ENCODE measurements around the gene CHAD. TPM values are rescaled to one million over a fixed set of nuclear protein-coding genes. Genes with fewer than 3 reads are reported as not detected.

CHAD gene
- total and polyA plus RNA-seq, 2 of the 13 experiments (the other 11 are each of a cell fraction or from before 2014, with no cell fraction given): 1.4 TPM; not detected in 1

GRCh38 chr17:50458701-50459676, 9.7 kb downstream of the CHAD start (continued):
- TF ChIP-seq TARDBP (CRISPR knock-in tag; IDR thresholded peaks at IDR 0.05) (peak; percentile 75; the same call in 1 of the 2 replicates), SKI (IDR thresholded peaks at IDR 0.05; ENCODE audit: partially characterized antibody) (peak; percentile 70), KLF13 (CRISPR knock-in tag; IDR thresholded peaks at IDR 0.05) (no peak), ETV5 (CRISPR knock-in tag; IDR thresholded peaks at IDR 0.05; ENCODE audit: borderline replicate concordance) (peak; percentile 63), TEAD3 (CRISPR knock-in tag; optimal IDR thresholded peaks at IDR 0.05; ENCODE audit: borderline replicate concordance) (peak; percentile 71), ISL2 (CRISPR knock-in tag; IDR thresholded peaks at IDR 0.05) (0 out of 2 replicates have a peak, but pooled peaks have one; percentile 32), ZNF564 (CRISPR knock-in tag; IDR thresholded peaks at IDR 0.05) (0 out of 2 replicates have a peak, but pooled peaks have one; percentile 20), ZNF572 (CRISPR knock-in tag; IDR thresholded peaks at IDR 0.05) (peak; percentile 77; the same call in 1 of the 2 replicates), BORCS8-MEF2B (CRISPR knock-in tag; IDR thresholded peaks at IDR 0.05) (peak; percentile 48; the same call in 1 of the 2 replicates), ZSCAN21 (CRISPR knock-in tag; IDR thresholded peaks at IDR 0.05; ENCODE audit: borderline replicate concordance) (peak; percentile 73; the same call in 1 of the 2 replicates), CREB1 (IDR thresholded peaks at IDR 0.05) (peak; percentile 49; the same call in 1 of the 2 replicates), CREB1 (CRISPR knock-in tag; IDR thresholded peaks at IDR 0.05) (peak; percentile 80), CERS6 (CRISPR knock-in tag; IDR thresholded peaks at IDR 0.05) (no peak), ZSCAN30 (CRISPR knock-in tag; IDR thresholded peaks at IDR 0.05) (no peak), HNRNPK (IDR thresholded peaks at IDR 0.05; ENCODE audit: low read depth, low read length, poor library complexity, severe bottlenecking) (no peak), EHMT2 (IDR thresholded peaks at IDR 0.05; ENCODE audit: borderline replicate concordance, low read depth, low read length) (no peak)
- TF ChIP-seq, protein P1, sequence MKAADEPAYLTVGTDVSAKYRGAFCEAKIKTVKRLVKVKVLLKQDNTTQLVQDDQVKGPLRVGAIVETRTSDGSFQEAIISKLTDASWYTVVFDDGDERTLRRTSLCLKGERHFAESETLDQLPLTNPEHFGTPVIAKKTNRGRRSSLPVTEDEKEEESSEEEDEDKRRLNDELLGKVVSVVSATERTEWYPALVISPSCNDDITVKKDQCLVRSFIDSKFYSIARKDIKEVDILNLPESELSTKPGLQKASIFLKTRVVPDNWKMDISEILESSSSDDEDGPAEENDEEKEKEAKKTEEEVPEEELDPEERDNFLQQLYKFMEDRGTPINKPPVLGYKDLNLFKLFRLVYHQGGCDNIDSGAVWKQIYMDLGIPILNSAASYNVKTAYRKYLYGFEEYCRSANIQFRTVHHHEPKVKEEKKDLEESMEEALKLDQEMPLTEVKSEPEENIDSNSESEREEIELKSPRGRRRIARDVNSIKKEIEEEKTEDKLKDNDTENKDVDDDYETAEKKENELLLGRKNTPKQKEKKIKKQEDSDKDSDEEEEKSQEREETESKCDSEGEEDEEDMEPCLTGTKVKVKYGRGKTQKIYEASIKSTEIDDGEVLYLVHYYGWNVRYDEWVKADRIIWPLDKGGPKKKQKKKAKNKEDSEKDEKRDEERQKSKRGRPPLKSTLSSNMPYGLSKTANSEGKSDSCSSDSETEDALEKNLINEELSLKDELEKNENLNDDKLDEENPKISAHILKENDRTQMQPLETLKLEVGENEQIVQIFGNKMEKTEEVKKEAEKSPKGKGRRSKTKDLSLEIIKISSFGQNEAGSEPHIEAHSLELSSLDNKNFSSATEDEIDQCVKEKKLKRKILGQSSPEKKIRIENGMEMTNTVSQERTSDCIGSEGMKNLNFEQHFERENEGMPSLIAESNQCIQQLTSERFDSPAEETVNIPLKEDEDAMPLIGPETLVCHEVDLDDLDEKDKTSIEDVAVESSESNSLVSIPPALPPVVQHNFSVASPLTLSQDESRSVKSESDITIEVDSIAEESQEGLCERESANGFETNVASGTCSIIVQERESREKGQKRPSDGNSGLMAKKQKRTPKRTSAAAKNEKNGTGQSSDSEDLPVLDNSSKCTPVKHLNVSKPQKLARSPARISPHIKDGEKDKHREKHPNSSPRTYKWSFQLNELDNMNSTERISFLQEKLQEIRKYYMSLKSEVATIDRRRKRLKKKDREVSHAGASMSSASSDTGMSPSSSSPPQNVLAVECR (CRISPR knock-in tag; IDR thresholded peaks at IDR 0.05; ENCODE audit: borderline replicate concordance): peak; percentile 48; the same call in 1 of the 2 replicates
- TF ChIP-seq, protein P2, sequence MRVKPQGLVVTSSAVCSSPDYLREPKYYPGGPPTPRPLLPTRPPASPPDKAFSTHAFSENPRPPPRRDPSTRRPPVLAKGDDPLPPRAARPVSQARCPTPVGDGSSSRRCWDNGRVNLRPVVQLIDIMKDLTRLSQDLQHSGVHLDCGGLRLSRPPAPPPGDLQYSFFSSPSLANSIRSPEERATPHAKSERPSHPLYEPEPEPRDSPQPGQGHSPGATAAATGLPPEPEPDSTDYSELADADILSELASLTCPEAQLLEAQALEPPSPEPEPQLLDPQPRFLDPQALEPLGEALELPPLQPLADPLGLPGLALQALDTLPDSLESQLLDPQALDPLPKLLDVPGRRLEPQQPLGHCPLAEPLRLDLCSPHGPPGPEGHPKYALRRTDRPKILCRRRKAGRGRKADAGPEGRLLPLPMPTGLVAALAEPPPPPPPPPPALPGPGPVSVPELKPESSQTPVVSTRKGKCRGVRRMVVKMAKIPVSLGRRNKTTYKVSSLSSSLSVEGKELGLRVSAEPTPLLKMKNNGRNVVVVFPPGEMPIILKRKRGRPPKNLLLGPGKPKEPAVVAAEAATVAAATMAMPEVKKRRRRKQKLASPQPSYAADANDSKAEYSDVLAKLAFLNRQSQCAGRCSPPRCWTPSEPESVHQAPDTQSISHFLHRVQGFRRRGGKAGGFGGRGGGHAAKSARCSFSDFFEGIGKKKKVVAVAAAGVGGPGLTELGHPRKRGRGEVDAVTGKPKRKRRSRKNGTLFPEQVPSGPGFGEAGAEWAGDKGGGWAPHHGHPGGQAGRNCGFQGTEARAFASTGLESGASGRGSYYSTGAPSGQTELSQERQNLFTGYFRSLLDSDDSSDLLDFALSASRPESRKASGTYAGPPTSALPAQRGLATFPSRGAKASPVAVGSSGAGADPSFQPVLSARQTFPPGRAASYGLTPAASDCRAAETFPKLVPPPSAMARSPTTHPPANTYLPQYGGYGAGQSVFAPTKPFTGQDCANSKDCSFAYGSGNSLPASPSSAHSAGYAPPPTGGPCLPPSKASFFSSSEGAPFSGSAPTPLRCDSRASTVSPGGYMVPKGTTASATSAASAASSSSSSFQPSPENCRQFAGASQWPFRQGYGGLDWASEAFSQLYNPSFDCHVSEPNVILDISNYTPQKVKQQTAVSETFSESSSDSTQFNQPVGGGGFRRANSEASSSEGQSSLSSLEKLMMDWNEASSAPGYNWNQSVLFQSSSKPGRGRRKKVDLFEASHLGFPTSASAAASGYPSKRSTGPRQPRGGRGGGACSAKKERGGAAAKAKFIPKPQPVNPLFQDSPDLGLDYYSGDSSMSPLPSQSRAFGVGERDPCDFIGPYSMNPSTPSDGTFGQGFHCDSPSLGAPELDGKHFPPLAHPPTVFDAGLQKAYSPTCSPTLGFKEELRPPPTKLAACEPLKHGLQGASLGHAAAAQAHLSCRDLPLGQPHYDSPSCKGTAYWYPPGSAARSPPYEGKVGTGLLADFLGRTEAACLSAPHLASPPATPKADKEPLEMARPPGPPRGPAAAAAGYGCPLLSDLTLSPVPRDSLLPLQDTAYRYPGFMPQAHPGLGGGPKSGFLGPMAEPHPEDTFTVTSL (CRISPR knock-in tag; IDR thresholded peaks at IDR 0.05; ENCODE audit: borderline replicate concordance): peak; percentile 81
